ENCODE data around the gene SNX30.

The SNX30 gene

GRCh38 chr9:112731971-112732370 lies 18.6 kb upstream of the SNX30 start:
- H3K9ac ChIP-seq: no peak overlapping the region

GRCh38 chr9:112734892-112735291 lies 15.7 kb upstream of the SNX30 start:
- no peaks in the 10 kb centered on the region for H3K27me3 ChIP-seq (ENCODE audit: control insufficient read depth, insufficient read depth, low read length)
- H3K27ac ChIP-seq: no peak overlapping the region
- no peak overlapping the region for H3K4me3 ChIP-seq (ENCODE audit: low read depth, low read length)
- no peak overlapping the region for H2AFZ ChIP-seq
- H3K4me1 ChIP-seq: no peaks in the 10 kb centered on the region
- no peaks in the 10 kb centered on the region for H3K36me3 ChIP-seq (ENCODE audit: control insufficient read depth, insufficient read depth, low read length)
- no peaks in the 10 kb centered on the region for H3K9me3 ChIP-seq (ENCODE audit: control insufficient read depth, low read length)
- H3K4me2 ChIP-seq (ENCODE audit: low read length): no peak overlapping the region
- no peak overlapping the region for H3K9ac ChIP-seq
- TF ChIP-seq CTCF (IDR thresholded peaks at IDR 0.05): no peak
- no peaks in the 10 kb centered on the region for H3K79me2 ChIP-seq

More at GRCh38 chr9:112731971-112732370, 18.6 kb upstream of the SNX30 start:
- Histone ChIP-seq H3K79me2 (no peaks in the 10 kb centered on the region), H3K36me3 (ENCODE audit: control insufficient read depth, insufficient read depth, low read length) (no peaks in the 10 kb centered on the region), H2AFZ (no peak overlapping the region), H3K9me3 (ENCODE audit: control insufficient read depth, low read length) (no peaks in the 10 kb centered on the region), H3K27me3 (ENCODE audit: control insufficient read depth, insufficient read depth, low read length) (no peaks in the 10 kb centered on the region), H3K27ac (no peak overlapping the region), H3K4me3 (ENCODE audit: low read depth, low read length) (no peak overlapping the region), H3K4me1 (no peaks in the 10 kb centered on the region), H3K4me2 (ENCODE audit: low read length) (no peak overlapping the region)
- TF ChIP-seq CTCF (IDR thresholded peaks at IDR 0.05): no peak

- H3K9me3 ChIP-seq (ENCODE audit: control insufficient read depth, low read length): no peaks in the 10 kb centered on the region
- no peaks in the 10 kb centered on the region for H3K36me3 ChIP-seq (ENCODE audit: control insufficient read depth, insufficient read depth, low read length)
- TF ChIP-seq CTCF (IDR thresholded peaks at IDR 0.05): no peak
- H3K4me3 ChIP-seq (ENCODE audit: low read depth, low read length): no peak overlapping the region
- no peaks in the 10 kb centered on the region for H3K27me3 ChIP-seq (ENCODE audit: control insufficient read depth, insufficient read depth, low read length)
- no peak overlapping the region for H2AFZ ChIP-seq
- no peak overlapping the region for H3K9ac ChIP-seq
- H3K27ac ChIP-seq: no peak overlapping the region
- no peak overlapping the region for H3K4me2 ChIP-seq (ENCODE audit: low read length)
- no peaks in the 10 kb centered on the region for H3K79me2 ChIP-seq
- H3K4me1 ChIP-seq: no peaks in the 10 kb centered on the region
Observed at GRCh38 chr9:112743216-112743836, 7.2 kb upstream of the SNX30 start.

GRCh38 chr9:112744177-112744576 lies 6.4 kb upstream of the SNX30 start:
- H3K27me3 ChIP-seq (ENCODE audit: control insufficient read depth, insufficient read depth, low read length): no peaks in the 10 kb centered on the region
- H3K27ac ChIP-seq: no peak overlapping the region
- no peaks in the 10 kb centered on the region for H3K79me2 ChIP-seq
- no peaks in the 10 kb centered on the region for H3K4me1 ChIP-seq
- no peak overlapping the region for H3K4me2 ChIP-seq (ENCODE audit: low read length)
- no peak for TF ChIP-seq CTCF (IDR thresholded peaks at IDR 0.05)
- no peaks in the 10 kb centered on the region for H3K9me3 ChIP-seq (ENCODE audit: control insufficient read depth, low read length)
- H2AFZ ChIP-seq: no peak overlapping the region
- no peak overlapping the region for H3K4me3 ChIP-seq (ENCODE audit: low read depth, low read length)
- no peak overlapping the region for H3K9ac ChIP-seq
- no peaks in the 10 kb centered on the region for H3K36me3 ChIP-seq (ENCODE audit: control insufficient read depth, insufficient read depth, low read length)

GRCh38 chr9:112747094-112747493 lies 3.5 kb upstream of the SNX30 start:
- Histone ChIP-seq H3K4me2 (ENCODE audit: low read length) (no peak overlapping the region), H3K4me1 (no peaks in the 10 kb centered on the region), H3K27me3 (ENCODE audit: control insufficient read depth, insufficient read depth, low read length) (no peaks in the 10 kb centered on the region), H3K4me3 (ENCODE audit: low read depth, low read length) (no peak overlapping the region), H3K36me3 (ENCODE audit: control insufficient read depth, insufficient read depth, low read length) (no peaks in the 10 kb centered on the region), H3K27ac (no peak overlapping the region), H3K9ac (no peak overlapping the region), H3K79me2 (no peaks in the 10 kb centered on the region), H2AFZ (no peak overlapping the region), H3K9me3 (ENCODE audit: control insufficient read depth, low read length) (no peaks in the 10 kb centered on the region)
- TF ChIP-seq CTCF (IDR thresholded peaks at IDR 0.05): no peak
